ENCODE data around the gene RYR3. TPM values are rescaled to one million over a fixed set of nuclear protein-coding genes. Genes with fewer than 3 reads are reported as not detected.
A peak's percentile ranks its signal among the peaks of the same experiment; 100 is the strongest.

RYR3 gene
- total RNA-seq, 1 donor from 2014 or later = 7.4 TPM

GRCh38 chr15:33735637-33736247 is 425.0 kb downstream of the RYR3 start:
- TF ChIP-seq CTCF (IDR thresholded peaks at IDR 0.05; ENCODE audit: partially characterized antibody, unreplicated experiment) = no peak
- Mint-ChIP-seq H3K36me3 (ENCODE audit: unreplicated experiment) (no peaks in the 10 kb centered on the region), H3K27ac (ENCODE audit: unreplicated experiment) (no peak overlapping the region), H3K27me3 (ENCODE audit: unreplicated experiment) (no peaks in the 10 kb centered on the region), H3K9me3 (ENCODE audit: unreplicated experiment) (no peaks in the 10 kb centered on the region), H3K4me3 (ENCODE audit: unreplicated experiment) (no peak overlapping the region), H3K4me1 (ENCODE audit: low read depth, unreplicated experiment) (peaks cover 4% of the 10 kb centered on the region)
- peak; percentile 39 for DNase-seq

- peak; percentile 40 for DNase-seq
- H3K36me3 Mint-ChIP-seq (ENCODE audit: unreplicated experiment) = no peaks in the 10 kb centered on the region
- TF ChIP-seq CTCF (IDR thresholded peaks at IDR 0.05; ENCODE audit: partially characterized antibody, unreplicated experiment) = peak; percentile 84
- H3K4me1 Mint-ChIP-seq (ENCODE audit: low read depth, unreplicated experiment) = peaks cover 4% of the 10 kb centered on the region
- no peak overlapping the region for H3K4me3 Mint-ChIP-seq (ENCODE audit: unreplicated experiment)
- no peaks in the 10 kb centered on the region for H3K9me3 Mint-ChIP-seq (ENCODE audit: unreplicated experiment)
- no peaks in the 10 kb centered on the region for H3K27me3 Mint-ChIP-seq (ENCODE audit: unreplicated experiment)
- no peak overlapping the region for H3K27ac Mint-ChIP-seq (ENCODE audit: unreplicated experiment)
Observed at GRCh38 chr15:33737687-33738601, 427.2 kb downstream of the RYR3 start.

GRCh38 chr15:33738941-33739664 is 428.3 kb downstream of the RYR3 start:
- H3K27me3 Mint-ChIP-seq (ENCODE audit: unreplicated experiment) = no peaks in the 10 kb centered on the region
- no peak for TF ChIP-seq CTCF (IDR thresholded peaks at IDR 0.05; ENCODE audit: partially characterized antibody, unreplicated experiment)
- H3K36me3 Mint-ChIP-seq (ENCODE audit: unreplicated experiment) = no peaks in the 10 kb centered on the region

GRCh38 chr15:33742306-33742705 is 431.5 kb downstream of the RYR3 start:
- Mint-ChIP-seq H3K36me3 (ENCODE audit: unreplicated experiment) (no peaks in the 10 kb centered on the region), H3K9me3 (ENCODE audit: unreplicated experiment) (no peaks in the 10 kb centered on the region), H3K4me1 (ENCODE audit: low read depth, unreplicated experiment) (peaks cover 4% of the 10 kb centered on the region), H3K27ac (ENCODE audit: unreplicated experiment) (no peak overlapping the region), H3K27me3 (ENCODE audit: unreplicated experiment) (no peaks in the 10 kb centered on the region), H3K4me3 (ENCODE audit: unreplicated experiment) (no peak overlapping the region)
- TF ChIP-seq CTCF (IDR thresholded peaks at IDR 0.05; ENCODE audit: partially characterized antibody, unreplicated experiment) = no peak
- DNase-seq = no peak

More at GRCh38 chr15:33738941-33739664, 428.3 kb downstream of the RYR3 start:
- peaks cover 4% of the 10 kb centered on the region for H3K4me1 Mint-ChIP-seq (ENCODE audit: low read depth, unreplicated experiment)
- H3K27ac Mint-ChIP-seq (ENCODE audit: unreplicated experiment) = no peak overlapping the region
- DNase-seq = no peak
- H3K4me3 Mint-ChIP-seq (ENCODE audit: unreplicated experiment) = no peak overlapping the region
- H3K9me3 Mint-ChIP-seq (ENCODE audit: unreplicated experiment) = no peaks in the 10 kb centered on the region
